HG02885 (cell line): ENCODE data around the gene NSL1.

ENCODE experiments used
- ATAC-seq: cut with Tn5 transposase; IDR thresholded peaks from one replicate; pipeline ENCODE4 v1.9.1; 2021; ENCODE audit warnings: mild to moderate bottlenecking; ENCODE audit not compliant: unreplicated experiment, poor library complexity

The NSL1 gene, protein sequence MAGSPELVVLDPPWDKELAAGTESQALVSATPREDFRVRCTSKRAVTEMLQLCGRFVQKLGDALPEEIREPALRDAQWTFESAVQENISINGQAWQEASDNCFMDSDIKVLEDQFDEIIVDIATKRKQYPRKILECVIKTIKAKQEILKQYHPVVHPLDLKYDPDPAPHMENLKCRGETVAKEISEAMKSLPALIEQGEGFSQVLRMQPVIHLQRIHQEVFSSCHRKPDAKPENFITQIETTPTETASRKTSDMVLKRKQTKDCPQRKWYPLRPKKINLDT

DNA sequence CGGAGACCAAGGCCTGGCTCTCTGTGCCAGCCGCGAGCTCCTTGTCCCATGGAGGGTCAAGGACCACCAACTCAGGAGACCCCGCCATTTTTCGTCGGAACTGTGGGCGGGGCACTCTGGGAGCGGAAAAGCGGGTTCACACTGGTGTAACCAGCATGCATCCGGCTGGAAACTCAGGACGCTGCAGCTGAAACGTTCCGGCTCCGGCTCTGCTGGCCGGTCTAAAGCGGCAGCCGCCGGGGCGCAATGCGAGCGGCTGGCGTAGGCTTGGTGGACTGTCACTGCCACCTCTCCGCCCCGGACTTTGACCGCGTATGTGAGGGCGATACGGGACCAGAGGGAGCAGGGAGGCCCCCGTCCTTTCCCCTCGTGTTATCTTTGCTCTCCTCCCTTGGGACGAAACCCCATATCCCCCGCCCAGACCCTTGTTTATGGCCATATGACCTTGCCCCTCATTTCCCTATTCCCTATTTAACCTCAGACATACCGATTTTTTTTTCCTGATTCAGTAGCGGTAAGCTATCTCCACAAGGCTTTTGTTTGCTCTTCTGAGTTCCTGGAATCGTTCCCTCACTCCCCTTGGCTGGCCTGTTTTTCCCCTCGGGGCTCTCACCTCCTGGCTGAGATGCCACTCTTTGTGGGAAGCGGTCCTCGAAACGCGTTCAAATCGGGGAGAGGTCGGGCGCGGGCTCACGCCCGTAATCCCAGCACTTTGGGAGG, at the start of gene NSL1, which contains the start of gene TATDN3:
Gene NSL1, minus strand, starts transcription at position 102 of the 720 bp plus-strand sequence. Its CDS starts 14 bp downstream, at position 88.
Gene TATDN3, plus strand, starts transcription at position 219 of the 720 bp plus-strand sequence. Its CDS starts 28 bp downstream, at position 247.
- ATAC-seq, result peak; percentile 67

DNA sequence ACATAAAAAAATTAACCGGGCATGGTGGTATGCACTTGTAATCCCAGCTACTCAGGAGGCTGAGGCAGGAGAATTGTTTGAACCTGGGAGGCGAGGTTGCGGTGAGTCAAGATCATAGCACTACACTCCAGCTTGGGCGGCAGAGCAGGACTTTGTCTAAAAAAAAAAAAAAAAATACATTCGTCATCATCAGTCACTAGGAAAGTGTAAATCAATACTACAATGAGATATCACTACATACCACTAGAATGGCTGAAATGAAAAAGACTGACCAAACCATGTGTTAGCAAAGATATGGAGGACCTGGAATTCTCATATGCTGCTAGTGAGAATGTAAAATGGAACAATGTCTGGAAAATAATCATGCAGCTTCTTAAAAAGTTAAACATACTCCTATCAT, 46.6 kb upstream of the NSL1 start:
- ATAC-seq, result no peak

DNA sequence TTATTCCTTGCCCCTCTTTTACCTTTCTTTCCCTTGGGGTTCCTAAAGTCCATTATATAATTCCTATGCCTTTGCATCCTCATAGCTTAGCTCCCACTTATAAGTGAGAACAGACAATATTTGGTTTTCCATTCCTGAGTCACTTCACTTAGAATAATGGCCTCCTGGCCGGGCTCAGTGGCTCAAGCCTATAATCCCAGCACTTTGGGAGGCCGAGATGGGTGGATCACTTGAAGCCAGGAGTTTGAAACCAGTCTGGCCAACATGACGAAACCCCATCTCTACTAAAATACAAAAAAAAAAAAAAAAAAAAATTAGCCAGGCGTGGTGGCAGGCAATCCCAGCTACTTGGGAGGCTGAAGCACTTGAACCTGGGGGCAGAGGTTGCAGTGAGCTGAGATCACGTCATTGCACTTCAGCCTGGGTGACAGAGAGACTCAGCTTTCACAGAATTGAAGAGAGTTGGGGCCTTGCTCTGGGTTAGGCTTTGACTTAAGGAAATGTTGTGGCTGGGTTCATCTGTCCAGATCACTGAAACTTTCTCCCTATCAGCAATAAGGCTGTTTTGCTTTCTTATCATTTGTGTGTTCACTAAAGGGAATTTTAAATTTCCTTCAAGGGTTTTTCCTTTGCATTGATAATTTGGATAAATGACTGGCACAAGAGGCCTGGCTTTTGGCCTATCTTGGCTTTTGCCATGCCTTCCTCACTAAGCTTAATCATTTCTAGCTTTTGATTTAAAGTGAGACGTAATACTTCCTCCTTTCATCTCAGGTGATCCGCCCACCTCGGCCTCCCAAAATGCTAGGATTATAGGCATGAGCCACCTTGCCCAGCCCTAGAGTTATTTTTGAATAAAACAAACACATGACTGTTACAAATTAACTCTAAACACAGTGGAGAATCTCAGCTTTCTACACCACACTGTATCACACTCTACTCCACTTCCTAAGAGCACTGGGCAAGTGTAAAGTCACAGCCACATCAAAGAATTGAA, 41.9 kb upstream of the NSL1 start:
- ATAC-seq, result peak; percentile 74

DNA sequence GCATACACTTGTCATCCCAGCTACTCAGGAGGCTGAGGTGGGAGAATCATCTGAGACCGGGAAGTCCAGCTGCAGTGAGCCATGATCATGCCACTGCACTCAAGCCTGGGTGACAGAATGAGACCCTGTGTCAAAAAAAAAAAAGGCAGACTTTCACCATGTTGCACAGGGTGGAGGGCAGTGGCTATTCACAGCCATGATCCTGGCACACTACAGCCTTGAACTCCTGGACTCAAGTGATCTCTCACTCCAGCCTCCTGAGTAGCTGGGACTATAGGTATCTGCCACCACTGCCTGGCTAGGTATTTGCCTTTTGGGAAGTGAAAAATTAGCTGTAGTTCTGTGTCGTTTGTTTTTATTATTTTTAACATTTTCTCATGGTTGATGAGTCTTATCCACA, 36.8 kb upstream of the NSL1 start:
- ATAC-seq, result no peak

DNA sequence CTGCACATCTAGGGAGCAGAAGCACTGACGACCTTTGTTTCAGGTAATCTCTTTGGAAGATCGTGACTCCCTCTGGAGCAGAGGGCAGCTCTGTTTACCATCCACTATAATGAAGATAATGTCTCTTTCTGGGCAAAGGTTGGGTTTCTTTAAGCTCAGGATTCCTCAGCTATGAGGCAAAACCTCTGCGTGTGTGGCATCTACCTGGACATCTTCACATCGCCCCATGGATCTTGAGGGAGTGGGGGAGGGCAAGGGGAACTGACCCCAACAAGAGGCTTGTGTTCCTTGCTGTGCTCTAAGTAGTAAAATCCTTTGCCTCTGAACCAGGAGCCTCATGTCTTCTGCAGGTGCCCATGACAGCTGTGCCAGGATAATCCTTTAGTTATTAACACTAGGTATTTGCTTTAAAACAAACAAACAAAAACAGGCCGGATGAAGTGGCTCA, 36.3 kb upstream of the NSL1 start:
- no peak for ATAC-seq

DNA sequence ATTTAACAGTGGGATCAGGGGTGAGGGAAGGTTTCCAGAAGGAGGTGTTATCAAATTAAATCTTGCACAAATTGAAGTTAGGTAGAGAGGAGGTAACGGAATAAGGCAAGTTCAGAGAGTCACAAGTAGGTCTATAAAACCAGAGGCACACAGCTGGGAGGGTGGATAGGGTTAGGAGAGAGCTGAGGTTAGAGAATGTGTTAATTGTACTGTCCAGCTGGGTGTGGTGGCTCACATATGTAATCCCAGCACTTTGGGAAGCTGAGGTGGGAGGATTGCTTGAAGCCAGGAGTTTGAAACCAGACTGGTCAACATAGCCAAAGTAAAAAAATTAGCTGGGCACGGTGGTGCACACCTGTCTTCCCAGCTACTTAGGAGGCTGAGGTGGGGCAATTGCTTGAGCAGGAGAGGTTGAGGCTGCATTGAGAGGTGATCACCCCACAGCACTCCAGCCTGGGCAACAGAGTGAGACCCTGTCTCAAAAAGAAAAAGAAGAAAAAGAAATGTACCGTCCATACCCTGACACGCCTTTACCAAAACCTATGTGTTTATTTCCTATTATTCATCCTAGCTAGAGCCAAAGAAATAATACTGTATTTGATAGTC, 35.7 kb upstream of the NSL1 start:
- no peak for ATAC-seq

DNA sequence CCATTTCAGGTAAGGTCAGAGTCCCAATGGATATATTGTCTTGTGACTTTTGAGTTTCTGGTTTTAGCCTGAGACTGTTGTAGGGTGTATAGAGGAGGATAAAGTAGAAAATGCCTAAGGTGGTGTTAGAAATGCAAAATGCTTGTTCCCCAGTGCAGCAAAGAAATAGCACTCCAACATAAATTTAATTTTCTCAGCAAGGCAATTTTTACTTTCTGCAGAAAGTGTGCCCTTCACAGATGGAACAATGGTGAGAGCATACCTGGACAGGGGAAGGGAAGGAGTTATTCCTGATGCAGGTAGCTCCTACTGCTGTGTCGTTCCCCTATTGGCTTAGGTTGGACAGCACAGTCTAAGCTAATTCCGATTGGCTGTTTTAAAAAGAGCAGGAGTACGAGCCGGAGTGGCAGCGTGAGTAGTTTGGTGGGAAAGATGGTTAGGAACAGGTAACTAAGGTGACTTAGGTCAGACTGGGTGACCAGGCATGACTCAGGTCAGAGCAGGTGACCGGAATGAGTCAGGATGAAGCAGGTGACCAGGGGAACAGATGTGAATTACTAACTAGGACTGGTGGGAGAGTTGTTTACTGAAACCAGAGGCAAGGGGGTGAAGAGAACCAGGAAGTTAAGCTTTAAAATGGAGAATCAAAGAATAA, 34.3 kb upstream of the NSL1 start:
- no peak for ATAC-seq

DNA sequence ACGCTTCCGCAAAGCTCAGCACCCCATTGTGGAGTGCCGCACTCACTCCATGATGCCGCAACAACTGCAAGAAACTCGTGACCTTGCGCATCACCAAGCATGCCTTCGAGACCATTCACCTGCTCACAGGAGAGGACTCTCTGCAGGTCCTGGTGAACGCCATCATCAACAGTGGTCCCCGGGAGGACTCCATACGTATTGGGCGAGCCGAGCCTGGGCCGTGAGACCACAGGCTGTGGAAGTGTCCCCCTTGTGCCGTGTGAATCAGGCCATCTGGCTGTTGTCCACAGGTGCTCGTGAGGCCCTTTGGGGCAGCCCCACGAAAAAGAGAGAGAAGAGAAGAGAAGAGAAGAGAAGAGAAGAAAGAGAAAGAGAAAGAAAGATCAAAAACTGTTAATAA, 32.6 kb upstream of the NSL1 start:
- no peak for ATAC-seq

DNA sequence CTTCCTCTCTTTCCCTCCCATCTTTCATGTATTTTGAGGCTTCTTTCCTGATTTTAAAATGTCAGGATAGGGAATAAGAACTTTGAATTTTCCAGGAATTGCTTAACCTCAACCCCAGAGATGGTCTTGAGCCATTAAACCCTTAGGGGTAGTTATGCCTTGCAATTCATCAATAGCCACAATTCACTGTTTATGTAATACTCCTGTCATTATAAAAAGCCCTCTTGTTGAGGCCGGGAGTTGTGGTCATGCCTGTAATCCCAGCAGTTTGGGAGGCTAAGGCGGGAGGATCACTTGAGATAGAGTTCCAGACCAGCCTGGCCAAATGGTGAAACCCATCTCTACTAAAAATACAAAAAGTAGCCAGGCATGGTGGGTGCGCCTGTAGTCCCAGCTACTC, 31.4 kb upstream of the NSL1 start:
- no peak for ATAC-seq

DNA sequence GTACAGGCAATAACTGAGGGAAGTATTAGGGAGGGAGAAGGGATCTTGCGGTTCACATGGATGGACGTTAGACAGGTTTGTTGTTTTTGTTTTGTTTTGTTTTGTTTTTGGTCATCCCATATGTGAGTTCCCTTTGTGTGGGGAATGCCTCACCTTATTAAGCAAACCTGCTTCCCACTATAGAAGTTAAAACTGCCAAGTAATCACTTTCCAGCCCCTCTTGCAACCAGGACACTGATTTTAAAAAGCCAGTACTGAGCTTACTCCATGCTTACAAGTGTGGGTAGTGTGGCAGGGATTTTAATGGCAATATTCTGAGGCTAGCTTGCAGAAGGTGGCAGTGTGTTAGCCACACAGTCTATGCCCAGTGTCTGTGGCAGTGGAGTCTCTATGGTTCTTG, 29.4 kb upstream of the NSL1 start:
- no peak for ATAC-seq

DNA sequence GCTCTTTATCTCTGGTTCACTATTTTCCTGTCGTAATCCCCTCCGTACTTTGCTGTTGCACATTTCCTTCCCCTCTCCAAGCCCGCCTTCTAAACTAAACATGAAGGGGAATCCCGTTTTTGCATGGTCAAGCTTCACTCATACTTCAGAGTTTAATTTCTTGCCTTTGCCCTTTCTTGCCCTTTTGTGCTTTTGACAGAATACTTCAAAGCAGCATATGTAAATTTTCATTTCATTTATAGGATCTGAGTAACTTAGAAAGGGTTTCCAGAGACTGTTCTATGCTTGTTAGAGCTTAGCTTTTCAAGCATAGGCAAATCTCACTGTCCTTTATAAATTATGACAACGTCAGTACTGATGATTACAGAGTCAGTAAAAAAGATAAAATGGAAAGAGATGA, 28.1 kb upstream of the NSL1 start:
- ATAC-seq, result peak; percentile 75

DNA sequence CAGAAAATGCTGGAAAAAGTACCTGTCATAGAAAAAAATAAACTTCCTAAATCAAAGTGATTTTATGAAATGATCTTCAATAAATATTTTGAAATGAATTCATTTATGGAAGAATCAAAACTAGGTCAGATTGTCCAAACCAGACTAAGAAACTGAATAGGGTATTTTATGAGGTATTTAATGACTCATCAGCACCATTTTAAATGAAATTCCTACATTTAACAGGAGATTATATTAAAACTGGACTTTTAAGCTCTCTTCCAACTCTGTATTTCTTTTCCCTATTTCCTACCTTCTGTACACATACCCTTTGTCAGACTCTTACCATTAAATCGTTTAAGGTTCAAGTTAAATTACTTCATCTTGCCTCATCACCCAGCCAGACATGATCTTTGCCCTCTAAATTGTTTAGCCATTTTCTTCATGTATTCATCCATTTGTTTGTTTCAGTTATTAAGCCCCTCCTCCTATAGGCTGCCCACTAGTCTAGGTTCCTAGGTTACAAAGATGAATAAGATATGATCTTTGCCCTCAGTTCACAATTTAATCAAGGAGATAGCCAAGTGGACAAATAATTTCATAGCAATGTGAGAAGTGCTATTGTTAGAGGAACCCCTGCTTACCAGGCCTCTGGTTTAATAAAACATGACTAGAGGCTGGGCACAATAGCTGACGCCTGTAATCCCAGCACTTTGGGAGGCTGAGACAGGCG, 25.1 kb upstream of the NSL1 start:
- no peak for ATAC-seq

DNA sequence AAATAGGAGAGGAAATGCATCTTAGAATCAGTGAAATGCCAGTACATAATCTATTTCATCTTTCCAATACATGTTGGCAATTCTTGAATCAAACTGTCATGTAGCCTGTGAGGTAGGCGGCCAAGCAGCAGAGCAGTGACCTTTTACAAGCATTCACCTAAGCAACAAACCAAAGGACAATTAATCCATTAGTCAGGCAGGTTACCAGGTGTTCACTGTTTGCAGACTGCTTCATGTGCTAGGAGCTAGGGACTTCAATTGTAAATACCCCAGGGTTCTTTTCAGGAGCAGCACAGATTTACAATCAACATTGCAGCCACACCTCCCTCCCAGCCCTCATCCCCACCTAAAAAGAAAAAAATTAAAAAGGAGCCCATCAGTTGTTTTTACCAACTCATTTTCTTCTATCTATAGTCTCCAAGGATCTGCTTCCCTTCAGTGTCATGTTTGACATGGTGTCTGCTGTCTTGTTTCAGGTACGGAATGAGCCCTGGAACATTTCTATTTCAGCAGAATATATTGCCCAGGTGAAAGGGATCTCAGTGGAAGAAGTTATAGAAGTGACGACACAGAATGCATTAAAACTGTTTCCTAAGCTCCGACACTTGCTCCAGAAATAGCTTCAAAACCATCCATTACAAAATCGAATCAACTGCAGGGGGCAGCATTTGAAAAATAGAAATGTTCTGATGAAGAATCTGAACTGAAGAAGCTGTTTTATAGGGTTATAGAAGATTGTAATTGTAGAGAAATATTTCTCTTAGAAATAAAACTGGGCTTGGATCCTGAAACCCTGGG, 23.2 kb upstream of the NSL1 start:
- no peak for ATAC-seq

DNA sequence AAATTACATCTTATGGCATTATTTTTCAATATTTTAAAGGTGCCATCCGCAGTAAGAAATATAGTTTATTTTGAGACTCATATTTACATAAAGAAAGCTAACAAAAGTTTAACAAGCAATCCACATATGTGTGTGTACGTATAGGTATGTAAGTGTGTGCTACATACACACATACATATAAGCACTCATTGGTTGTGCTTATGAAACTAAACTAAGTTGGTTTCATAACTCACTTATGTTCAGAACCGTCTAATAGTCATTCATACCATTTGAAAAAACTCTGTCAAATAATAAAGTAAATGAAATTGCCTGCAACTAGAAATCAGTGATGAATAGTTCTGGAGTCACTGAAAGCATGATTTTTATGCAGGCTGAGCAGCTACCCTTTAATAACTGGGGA, 14.2 kb upstream of the NSL1 start:
- no peak for ATAC-seq

DNA sequence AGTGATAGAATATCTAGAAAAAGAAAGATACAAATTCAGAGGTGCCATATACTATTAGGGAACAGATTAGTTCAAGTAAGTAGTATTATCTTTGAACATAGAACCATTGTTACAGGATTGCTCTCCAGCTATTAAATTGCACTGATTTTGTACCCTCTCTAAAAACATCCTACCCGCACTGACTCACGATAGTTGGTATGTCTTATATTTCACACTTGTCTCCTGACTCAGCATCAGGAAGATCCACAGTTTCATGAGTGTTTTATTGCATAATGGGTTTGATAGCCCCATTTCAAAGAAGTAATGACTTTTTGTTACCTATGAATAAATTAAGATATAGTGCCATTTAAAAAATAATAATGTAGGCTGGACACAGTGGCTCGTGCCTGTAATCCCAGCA, 6.1 kb upstream of the NSL1 start:
- no peak for ATAC-seq

DNA sequence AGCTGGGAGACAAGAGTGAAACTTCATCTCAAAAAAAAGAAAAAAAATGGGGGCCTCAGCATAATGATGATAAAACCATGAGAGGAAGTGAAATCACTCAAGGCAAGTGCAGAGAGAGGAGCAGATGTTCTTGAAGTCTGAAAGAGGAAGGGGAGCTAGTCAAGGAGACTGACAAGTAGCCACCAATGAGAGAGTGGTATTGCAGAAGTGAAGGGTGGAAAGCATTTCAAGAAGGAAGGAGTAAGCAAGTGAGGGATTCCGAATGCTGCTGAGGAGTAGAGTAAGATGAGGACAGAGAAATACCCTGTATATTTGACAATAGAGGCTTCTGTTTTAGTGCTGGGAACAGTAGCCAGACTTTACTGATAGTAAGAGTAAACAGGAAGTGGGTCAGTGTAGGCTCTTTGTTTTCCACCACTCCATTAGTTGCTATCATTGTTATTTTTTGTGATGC, 3.0 kb upstream of the NSL1 start:
- ATAC-seq, result peak; percentile 82

DNA sequence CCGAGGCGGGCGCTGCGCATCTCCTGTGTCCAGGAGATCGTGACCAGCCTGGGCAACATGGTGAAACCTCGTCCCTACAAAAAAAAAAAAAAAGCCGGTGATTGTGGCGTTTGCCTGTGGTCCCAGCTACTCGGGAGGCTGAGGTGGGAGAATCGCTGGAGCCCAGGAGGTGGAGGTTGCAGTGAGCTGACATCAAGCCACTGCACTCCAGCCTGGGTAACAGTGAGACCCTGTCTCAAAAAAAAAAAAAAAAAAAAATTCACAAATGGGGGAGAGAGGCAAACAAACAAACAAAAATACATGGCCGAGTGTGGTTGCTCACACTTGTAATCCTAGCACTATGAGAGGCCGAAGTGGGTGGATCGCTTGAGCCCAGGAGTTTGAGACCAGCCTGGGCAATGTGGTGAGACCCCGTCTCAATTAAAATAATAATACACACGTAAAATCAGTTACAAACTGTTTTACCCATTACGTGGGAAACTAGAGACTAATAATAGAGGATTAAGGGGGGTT, 875 bp upstream of the NSL1 start:
- ATAC-seq, result no peak

DNA sequence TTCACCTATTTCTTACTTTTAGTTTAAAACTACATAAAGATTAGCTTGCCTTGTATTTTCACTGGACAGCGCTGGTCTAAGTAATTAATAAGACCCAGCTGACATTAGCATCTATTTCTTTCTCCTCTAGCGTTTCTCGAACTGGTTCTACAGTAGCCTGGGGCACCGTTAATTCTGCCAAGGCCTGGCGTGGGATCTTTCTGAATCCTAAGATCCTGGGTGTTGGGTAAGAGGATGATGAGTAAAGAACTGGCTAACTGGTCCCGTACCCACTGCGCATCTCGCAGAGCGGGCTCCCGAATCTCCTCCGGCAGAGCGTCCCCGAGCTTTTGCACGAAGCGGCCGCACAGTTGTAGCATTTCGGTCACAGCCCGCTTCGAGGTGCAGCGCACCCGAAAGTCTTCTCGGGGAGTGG, 309 bp downstream of the NSL1 start:
- peak; percentile 37 for ATAC-seq
